HEK293T (cell line): ENCODE data around the gene ITPKB.

Source experiments
- CTCF ChIA-PET: fragments of 350-600 bp; formaldehyde crosslinking; extraction: SDS; loops from one replicate; lab custom pipeline; 2021; ENCODE audit warnings: antibody characterized with exemption, inconsistent platforms; lab: Yijun Ruan, JAX
- POLR2A ChIA-PET: fragments of 350-600 bp; formaldehyde crosslinking; extraction: SDS; loops from one replicate; lab custom pipeline; 2020; ENCODE audit warnings: antibody characterized with exemption, inconsistent platforms; lab: Yijun Ruan, JAX
- DNase-seq: peaks from one replicate; pipeline ENCODE4 v3.0.0; 2012; ENCODE audit warnings: mixed read lengths; ENCODE audit errors: extremely low spot score
- ARNT ChIP-seq: fragments of 450-650 bp; IDR thresholded peaks from 2 replicates; pipeline ENCODE4 v1.6.1; 2017; ENCODE audit warnings: mild to moderate bottlenecking
- BHLHE40 ChIP-seq: fragments of 450-650 bp; IDR thresholded peaks from 2 replicates; pipeline ENCODE4 v1.6.1; 2016; ENCODE audit warnings: mild to moderate bottlenecking, moderate library complexity, borderline replicate concordance
- CTBP1 ChIP-seq: fragments of 450-650 bp; IDR thresholded peaks from 2 replicates; pipeline ENCODE4 v1.6.1; 2016; ENCODE audit warnings: borderline replicate concordance
- ELF4 ChIP-seq: fragments of 450-650 bp; IDR thresholded peaks from 2 replicates; pipeline ENCODE4 v1.6.1; 2017; ENCODE audit warnings: antibody characterized with exemption
- FOXA1 ChIP-seq: fragments of 450-650 bp; IDR thresholded peaks from 2 replicates; pipeline ENCODE4 v1.6.1; 2016; ENCODE audit warnings: mild to moderate bottlenecking
- FOXK2 ChIP-seq: fragments of 450-650 bp; IDR thresholded peaks from 2 replicates; pipeline ENCODE4 v1.6.1; 2016; ENCODE audit warnings: mild to moderate bottlenecking
- FOXM1 ChIP-seq: fragments of 450-650 bp; IDR thresholded peaks from 2 replicates; pipeline ENCODE4 v1.6.1; 2017; ENCODE audit warnings: mild to moderate bottlenecking, borderline replicate concordance
- HDGF ChIP-seq: fragments of 450-650 bp; IDR thresholded peaks from 2 replicates; pipeline ENCODE4 v1.6.1; 2017; ENCODE audit warnings: antibody characterized with exemption, borderline replicate concordance
- L3MBTL2 ChIP-seq: fragments of 450-650 bp; conservative IDR thresholded peaks from 2 replicates; pipeline ENCODE4 v1.6.1; 2016; ENCODE audit warnings: mild to moderate bottlenecking
- LEF1 ChIP-seq: fragments of 450-650 bp; IDR thresholded peaks from 2 replicates; pipeline ENCODE4 v1.6.1; 2017; ENCODE audit warnings: mild to moderate bottlenecking, borderline replicate concordance
- NFRKB ChIP-seq: fragments of 450-650 bp; IDR thresholded peaks from 2 replicates; pipeline ENCODE4 v1.6.1; 2016; ENCODE audit warnings: mild to moderate bottlenecking, moderate library complexity
- PKNOX1 ChIP-seq: fragments of 450-650 bp; IDR thresholded peaks from 2 replicates; pipeline ENCODE4 v1.6.1; 2016
- SP1 ChIP-seq: fragments of 450-650 bp; IDR thresholded peaks from 2 replicates; pipeline ENCODE4 v1.6.1; 2017
- SUZ12 ChIP-seq: fragments of 450-650 bp; IDR thresholded peaks from 2 replicates; pipeline ENCODE4 v1.6.1; 2016; ENCODE audit warnings: mild to moderate bottlenecking
- TARDBP ChIP-seq: fragments of 450-650 bp; IDR thresholded peaks from 2 replicates; pipeline ENCODE4 v1.6.1; 2016
- ZNF384 ChIP-seq: fragments of 450-650 bp; IDR thresholded peaks from 2 replicates; pipeline ENCODE4 v1.6.1; 2016

The ITPKB gene

GRCh38 chr1:226762988-226763904 is 24.2 kb upstream of the ITPKB start:
- ChIA-PET CTCF (interaction anchor here (0.6 to 1.6 kb wide), 8 partner anchors 10 to 345 kb away, joined by 3 to 5 read pairs (median 3); no protein-coding TSS in a partner anchor), POLR2A (interaction anchor here (1.1 to 1.6 kb wide), 2 partner anchors 16 to 60 kb away, joined by 4 to 7 read pairs; no protein-coding TSS in a partner anchor)
- no peak for DNase-seq
- no peak for TF ChIP-seq TARDBP
- no peak for TF ChIP-seq L3MBTL2
- TF ChIP-seq FOXM1, result no peak
- no peak for TF ChIP-seq HDGF

- ChIA-PET POLR2A (interaction anchor here (1.6 kb wide), 1 partner anchor 59 kb away, joined by 7 read pairs; no protein-coding TSS in a partner anchor), CTCF (no interaction called here)
- DNase-seq, result no peak
- no peak for TF ChIP-seq FOXK2
- no peak for TF ChIP-seq BHLHE40
- TF ChIP-seq CTBP1, result no peak
- TF ChIP-seq L3MBTL2, result no peak
- no peak for TF ChIP-seq PKNOX1
- TF ChIP-seq ARNT, result no peak
- no peak for TF ChIP-seq LEF1
- no peak for TF ChIP-seq NFRKB
- no peak for TF ChIP-seq FOXA1
- TF ChIP-seq HDGF, result no peak
- TF ChIP-seq TARDBP, result no peak
- no peak for TF ChIP-seq ELF4
- no peak for TF ChIP-seq FOXM1
- TF ChIP-seq SUZ12, result no peak
- no peak for TF ChIP-seq ZNF384
- TF ChIP-seq SP1, result no peak
Observed at GRCh38 chr1:226762055-226762454, 23.0 kb upstream of the ITPKB start.

- POLR2A ChIA-PET, result no interaction called here
- TF ChIP-seq PKNOX1, result no peak
- CTCF ChIA-PET, result no interaction called here
- no peak for DNase-seq
Observed at GRCh38 chr1:226761322-226761721, 22.2 kb upstream of the ITPKB start.

- CTCF ChIA-PET, result no interaction called here
- POLR2A ChIA-PET, result no interaction called here
- TF ChIP-seq LEF1 (no peak), NFRKB (no peak), BHLHE40 (no peak), FOXK2 (no peak), PKNOX1 (no peak), ARNT (no peak), HDGF (no peak), L3MBTL2 (no peak), FOXA1 (no peak), TARDBP (no peak), SP1 (no peak), CTBP1 (no peak), FOXM1 (no peak), ELF4 (no peak), ZNF384 (no peak)
- DNase-seq, result no peak
Observed at GRCh38 chr1:226754793-226755533, 15.9 kb upstream of the ITPKB start.

- TF ChIP-seq FOXM1, result no peak
- no peak for TF ChIP-seq TARDBP
- no peak for TF ChIP-seq FOXA1
- TF ChIP-seq ARNT, result no peak
- no peak for TF ChIP-seq HDGF
- TF ChIP-seq CTBP1, result no peak
- no peak for TF ChIP-seq NFRKB
- no peak for TF ChIP-seq PKNOX1
- no peak for DNase-seq
- ChIA-PET CTCF (no interaction called here), POLR2A (no interaction called here)
Observed at GRCh38 chr1:226754097-226754496, 15.0 kb upstream of the ITPKB start.
